NCI-H2107 treated with DMSO at 0.1 percent for 48 hours (cell line): ENCODE data around the gene ZHX3.

ENCODE experiments used
- DNase-seq: peaks from one replicate; lab custom pipeline; 2025; ENCODE audit not compliant: unreplicated experiment; lab: John Stamatoyannopoulos, UW

The ZHX3 gene

DNA sequence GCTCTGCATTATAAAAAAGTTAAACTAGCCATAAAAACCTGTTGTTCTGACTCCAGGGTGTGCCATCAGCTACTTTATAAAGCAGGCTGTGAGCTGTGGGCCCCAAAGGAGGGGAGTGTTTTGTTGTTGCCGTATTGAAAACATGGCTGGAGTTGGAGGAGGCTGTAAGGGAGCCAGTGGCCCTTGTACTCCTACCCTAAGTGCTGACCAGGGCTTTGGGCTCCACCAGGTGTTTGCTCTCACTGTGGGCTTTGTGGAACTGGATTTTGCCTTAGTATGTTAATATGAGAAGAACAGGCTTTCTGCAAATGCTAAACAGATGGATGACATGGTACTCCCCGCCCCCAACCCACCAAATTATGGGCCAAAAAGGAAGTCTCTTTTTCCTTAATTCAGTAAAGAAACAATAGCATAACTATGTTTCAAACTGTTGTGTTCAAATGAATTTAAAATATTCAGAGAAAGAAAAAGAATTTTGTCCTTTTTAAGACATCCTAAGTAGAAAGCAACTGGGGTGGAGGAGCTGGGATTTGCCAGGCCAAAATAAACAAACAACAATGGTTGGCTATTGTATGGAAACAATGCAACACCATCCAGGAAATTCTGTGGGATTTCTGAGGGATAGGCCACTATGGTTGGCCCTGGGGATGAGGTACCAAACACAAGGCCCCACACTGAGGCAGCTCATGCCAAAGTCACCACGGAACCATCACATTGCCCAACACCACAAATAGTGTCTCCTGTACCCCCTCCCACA is 116.9 kb downstream of the ZHX3 start:
- DNase-seq, result no peak

DNA sequence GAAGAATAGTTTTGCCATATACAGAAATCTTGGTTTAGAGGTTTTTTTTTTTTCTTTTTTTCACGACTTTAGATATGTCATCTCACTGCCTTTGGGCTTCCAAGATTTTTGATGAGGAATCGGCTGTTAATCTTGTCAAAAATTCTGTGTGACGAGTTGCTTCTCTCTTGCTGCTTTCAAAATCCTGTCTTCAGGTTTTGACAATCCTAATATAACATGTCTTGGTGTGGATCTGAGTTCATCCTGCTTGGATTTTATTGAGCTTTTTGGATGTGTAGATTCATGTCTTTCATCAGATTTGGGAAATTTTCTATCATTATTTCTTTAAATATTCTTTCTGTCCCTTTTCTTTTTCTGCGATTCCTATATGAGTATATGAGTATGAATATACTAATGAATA is 119.1 kb downstream of the ZHX3 start:
- DNase-seq, result no peak

- DNase-seq, result no peak
Observed at GRCh38 chr20:41196653-41197225, 120.8 kb downstream of the ZHX3 start.

DNA sequence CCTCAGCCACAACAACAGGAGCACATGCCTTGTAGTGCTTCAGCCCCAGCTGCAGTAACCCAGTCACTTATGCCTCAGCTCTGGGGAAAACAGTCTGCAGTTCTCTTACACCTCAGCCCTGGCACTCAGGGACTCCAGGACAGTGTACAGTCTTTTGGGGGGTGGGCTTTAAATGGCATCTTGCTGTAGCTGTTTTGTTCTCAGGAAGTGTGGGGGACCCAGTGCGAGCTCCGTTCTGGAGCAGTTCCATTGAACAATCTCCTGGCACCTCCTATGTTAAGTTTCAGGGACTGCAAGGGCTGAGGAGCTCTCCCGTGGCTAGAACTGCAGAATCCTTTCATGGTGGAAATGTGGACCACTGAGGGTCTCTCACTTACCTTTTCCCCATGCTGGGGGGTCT is 125.0 kb downstream of the ZHX3 start:
- DNase-seq, result no peak

- DNase-seq, result no peak
Observed at GRCh38 chr20:41191562-41192500, 125.7 kb downstream of the ZHX3 start.

GRCh38 chr20:41187668-41188067 is 129.9 kb downstream of the ZHX3 start:
- no peak for DNase-seq

DNA sequence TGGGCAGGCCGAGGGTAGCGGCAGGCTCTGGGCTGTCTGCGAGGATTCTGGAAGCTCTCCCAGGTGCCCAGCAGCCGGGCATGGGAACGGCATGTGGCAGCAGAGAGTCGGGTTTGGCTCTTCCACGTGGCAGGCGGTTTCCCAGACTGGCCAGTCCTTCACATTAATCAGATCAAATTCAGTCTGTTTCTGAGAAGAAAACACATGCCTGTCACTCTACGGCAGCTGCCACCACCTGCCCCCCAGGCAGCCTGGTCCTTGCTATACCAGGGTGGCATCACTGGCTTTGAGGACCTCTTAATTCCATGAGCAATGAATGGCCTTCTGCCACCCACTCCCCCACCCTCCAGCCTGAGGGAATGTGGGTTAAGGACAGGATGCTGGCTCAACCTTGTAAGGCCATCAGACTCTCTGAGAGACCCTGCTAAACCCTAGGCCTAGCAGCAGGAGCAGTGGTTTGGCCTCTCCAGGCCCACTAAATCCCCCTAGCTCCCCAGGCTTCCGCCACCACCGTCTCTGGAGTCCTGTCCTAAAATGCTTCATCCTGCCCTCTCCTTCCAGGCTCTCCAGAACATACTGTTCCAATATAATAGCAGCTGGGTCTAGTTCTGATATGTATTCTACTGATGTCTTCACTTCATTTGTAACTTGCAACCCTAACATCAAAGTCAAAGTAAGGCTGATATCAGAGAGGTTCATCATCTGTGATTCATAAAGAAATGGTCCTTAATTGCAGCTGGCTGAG is 132.3 kb downstream of the ZHX3 start:
- DNase-seq, result no peak

GRCh38 chr20:41183831-41184230 is 133.7 kb downstream of the ZHX3 start:
- DNase-seq, result no peak

GRCh38 chr20:41183391-41183790 is 134.1 kb downstream of the ZHX3 start:
- no peak for DNase-seq

GRCh38 chr20:41182296-41183212 is 135.0 kb downstream of the ZHX3 start:
- DNase-seq, result no peak

DNA sequence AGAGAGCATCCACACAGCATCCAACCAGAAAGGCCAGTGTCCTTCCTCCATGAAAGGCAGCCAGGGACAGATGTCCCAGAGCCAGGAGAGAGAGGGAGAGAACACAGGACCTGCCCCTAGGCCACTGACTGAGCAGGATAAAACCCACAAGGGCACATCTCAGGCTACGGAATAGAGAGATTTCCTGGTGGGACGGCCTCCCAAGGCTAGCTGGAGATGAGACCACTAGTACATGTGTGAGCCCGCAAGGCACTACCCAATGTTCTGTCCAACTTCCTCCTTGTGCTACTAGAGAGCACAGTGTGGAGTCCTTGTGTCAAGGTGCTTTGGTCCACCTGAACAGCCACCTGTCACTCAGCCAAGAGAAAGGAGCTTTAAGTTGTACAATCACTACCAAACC is 136.0 kb downstream of the ZHX3 start:
- DNase-seq, result no peak

- no peak for DNase-seq
Observed at GRCh38 chr20:41180599-41181333, 136.8 kb downstream of the ZHX3 start.

GRCh38 chr20:41179961-41180360 is 137.6 kb downstream of the ZHX3 start:
- no peak for DNase-seq

DNA sequence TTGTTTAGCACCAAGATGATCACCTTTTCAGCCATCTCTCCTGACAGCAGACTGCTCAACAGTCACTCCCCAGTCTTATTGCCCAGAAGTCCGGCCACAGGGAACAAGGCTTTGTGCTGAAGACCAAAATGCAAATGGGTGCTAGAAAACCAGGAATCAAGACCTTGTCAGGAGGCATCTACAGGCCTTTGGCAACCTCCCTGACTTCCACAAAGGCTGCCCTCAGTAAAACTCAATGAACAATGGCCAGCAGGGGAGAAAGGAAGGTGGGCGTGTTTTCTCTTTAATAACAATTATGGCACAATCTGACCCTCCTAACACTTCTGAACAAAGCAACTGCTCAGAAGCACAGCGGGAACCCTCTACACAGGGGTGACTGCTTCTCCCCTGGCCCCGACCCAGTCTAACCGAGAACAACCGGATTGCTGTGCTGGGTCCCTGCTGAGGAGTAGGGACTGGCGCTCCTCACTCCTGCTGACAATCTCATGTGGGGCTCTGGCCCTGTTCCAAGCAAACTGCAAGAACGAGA is 138.6 kb downstream of the ZHX3 start:
- peak; percentile 36 for DNase-seq

- no peak for DNase-seq
Observed at GRCh38 chr20:41178495-41178894, 139.0 kb downstream of the ZHX3 start.

GRCh38 chr20:41177636-41178035 is 139.9 kb downstream of the ZHX3 start:
- no peak for DNase-seq

DNA sequence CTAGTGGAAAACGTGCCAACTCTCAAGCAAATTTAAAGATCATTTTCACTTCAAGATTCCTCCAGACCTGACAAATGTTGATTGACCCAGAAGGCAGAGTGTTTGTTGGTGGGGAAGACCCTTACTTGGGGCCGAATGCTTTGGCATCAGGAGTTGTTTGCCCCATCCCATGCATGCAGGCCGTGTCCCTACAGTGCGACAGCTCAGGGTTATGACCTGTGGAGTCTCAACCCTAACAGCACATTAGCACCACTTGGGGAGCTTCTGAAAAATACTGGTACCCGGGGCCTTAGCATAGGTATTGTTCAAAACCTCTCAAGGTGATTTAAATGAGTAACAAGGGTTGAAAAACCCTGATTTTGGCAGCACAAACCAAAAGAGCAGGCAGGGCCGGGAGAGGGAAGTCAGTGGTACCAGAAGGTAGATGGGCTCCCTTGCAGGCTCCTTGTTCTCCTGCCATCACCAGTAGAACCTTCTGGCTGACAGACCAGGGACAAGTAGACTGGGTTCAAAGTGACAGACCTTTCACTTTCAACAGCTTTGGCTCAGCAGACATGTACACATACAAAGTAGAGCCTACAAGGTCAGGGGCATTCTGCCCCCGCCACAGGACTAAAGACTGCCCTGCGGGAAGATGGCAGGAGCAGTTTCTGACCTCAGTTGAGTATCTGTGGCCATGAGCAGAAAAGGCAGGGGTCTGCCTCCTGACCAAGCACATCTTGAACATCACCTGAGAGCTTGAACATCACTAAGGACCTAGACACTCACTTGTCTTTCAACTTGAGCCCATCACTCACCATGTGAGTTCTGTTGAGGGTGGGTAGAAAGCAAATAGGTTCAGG is 140.6 kb downstream of the ZHX3 start:
- no peak for DNase-seq

DNA sequence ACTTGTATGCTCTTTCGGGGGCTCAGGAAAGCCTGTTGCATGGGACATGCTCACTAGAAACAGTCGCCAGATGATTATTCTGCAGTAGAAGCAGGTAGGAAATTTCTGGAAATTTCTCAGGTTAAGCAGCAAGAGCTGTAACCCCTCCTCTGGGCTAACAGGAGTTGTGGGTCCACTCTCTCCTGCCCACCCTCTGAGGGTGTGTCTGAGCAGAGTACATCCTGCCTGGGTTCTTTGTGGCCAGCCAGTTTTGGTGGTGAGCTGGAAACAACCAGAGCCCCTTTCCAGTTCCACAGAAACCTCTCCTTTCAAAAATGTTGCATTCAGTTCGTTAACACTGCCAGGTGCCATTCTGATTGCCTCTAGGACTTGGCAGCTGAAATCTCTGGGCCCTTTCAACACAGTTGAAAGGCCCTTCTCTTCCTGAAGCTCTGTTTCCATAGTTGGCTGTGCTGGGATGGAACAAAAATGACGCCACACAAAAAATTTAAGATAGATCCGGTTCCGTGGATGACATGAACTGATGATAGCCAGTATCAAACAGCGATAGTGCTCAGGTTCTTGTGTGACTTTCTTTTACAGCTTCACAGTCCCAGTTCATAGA is 141.7 kb downstream of the ZHX3 start:
- DNase-seq, result no peak
